Upper lobe of right lung (tissue), 1 donor: ENCODE measurements around the gene BCAP29. TPM values are rescaled to one million over a fixed set of nuclear protein-coding genes. Genes with fewer than 3 reads are reported as not detected.

Source experiments
- ATAC-seq: fragments of 200-7000 bp; cut with Tn5 transposase; one replicate; pipeline ENCODE4 v1.9.1; 2020; ENCODE audit warnings: mild to moderate bottlenecking, moderate library complexity
- DNase-seq: peaks from one replicate; pipeline ENCODE4 v3.0.0-alpha.2; 2020
- H3K27ac ChIP-seq: fragments of 200-600 bp; one replicate; pipeline ENCODE4 v1.8.0; 2022
- H3K27me3 ChIP-seq: fragments of 200-600 bp; one replicate; pipeline ENCODE4 v1.8.0; 2022; ENCODE audit warnings: mild to moderate bottlenecking
- H3K36me3 ChIP-seq: fragments of 200-600 bp; one replicate; pipeline ENCODE4 v1.8.0; 2022
- H3K4me1 ChIP-seq: fragments of 200-600 bp; one replicate; pipeline ENCODE4 v1.8.0; 2022
- H3K4me3 ChIP-seq: fragments of 200-600 bp; one replicate; pipeline ENCODE4 v1.8.0; 2022; ENCODE audit warnings: mild to moderate bottlenecking
- H3K9me3 ChIP-seq: fragments of 200-600 bp; one replicate; pipeline ENCODE4 v1.8.0; 2022
- CTCF ChIP-seq: fragments of 200-600 bp; IDR thresholded peaks from one replicate; pipeline ENCODE4 v1.8.0; 2022; ENCODE audit warnings: antibody characterized with exemption
- intact Hi-C: fragments of 100-400 bp; cut with DNase I; formaldehyde crosslinking; loops from one replicate; pipeline ENCODE4 v1.11.0; 2022
- total RNA-seq: library from RNA; stranded (reverse); fragmentation: NEBNext Ultra II Directional; extraction: Animal tissue kit (Norgen Biotek cat#: 25700); gene quantifications from one replicate; pipeline ENCODE4 v1.2.1, GENCODE V29; 2021
- donor health status: DM: no; HTN: yes; CAD: no; lungs with severe emphysema.

The BCAP29 gene
- total RNA-seq, 1 donor from 2014 or later: 78.4 TPM

- ATAC-seq (no peak), DNase-seq (no peak)
- no peak for TF ChIP-seq CTCF
- Histone ChIP-seq H3K9me3 (no peaks in the 10 kb centered on the region), H3K4me1 (no peaks in the 10 kb centered on the region), H3K36me3 (peaks cover 16% of the 10 kb centered on the region), H3K27me3 (no peaks in the 10 kb centered on the region), H3K27ac (no peak overlapping the region), H3K4me3 (no peak overlapping the region)
- intact Hi-C loops: no loop called here
These were observed 6.5 kb upstream of the BCAP29 start for GRCh38 chr7:107573537-107573936.

DNA sequence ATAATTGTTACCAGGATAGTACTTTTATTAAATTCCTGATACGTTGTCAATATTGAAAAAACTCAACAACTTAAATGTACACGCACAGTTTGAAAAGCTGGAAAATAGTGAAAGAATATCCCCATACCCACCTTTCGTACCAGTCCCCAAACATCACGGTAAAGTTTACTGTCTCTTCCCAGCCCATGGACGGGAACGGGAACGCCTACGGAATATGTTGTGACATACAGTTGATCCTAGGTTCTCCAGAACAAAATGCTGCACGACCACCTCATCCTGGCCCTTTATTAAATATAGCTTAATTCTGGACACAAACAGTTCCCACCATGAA lies 527 bp upstream of the BCAP29 start:
- Histone ChIP-seq H3K27me3 (no peaks in the 10 kb centered on the region), H3K9me3 (no peaks in the 10 kb centered on the region), H3K36me3 (peaks cover 11% of the 10 kb centered on the region), H3K27ac (peak overlapping the region; percentile 92), H3K4me3 (peak overlapping the region; percentile 86), H3K4me1 (peaks cover 18% of the 10 kb centered on the region)
- intact Hi-C loops: no loop called here
- DNase-seq: no peak
- ATAC-seq: peak; percentile 2
- no peak for TF ChIP-seq CTCF

DNA sequence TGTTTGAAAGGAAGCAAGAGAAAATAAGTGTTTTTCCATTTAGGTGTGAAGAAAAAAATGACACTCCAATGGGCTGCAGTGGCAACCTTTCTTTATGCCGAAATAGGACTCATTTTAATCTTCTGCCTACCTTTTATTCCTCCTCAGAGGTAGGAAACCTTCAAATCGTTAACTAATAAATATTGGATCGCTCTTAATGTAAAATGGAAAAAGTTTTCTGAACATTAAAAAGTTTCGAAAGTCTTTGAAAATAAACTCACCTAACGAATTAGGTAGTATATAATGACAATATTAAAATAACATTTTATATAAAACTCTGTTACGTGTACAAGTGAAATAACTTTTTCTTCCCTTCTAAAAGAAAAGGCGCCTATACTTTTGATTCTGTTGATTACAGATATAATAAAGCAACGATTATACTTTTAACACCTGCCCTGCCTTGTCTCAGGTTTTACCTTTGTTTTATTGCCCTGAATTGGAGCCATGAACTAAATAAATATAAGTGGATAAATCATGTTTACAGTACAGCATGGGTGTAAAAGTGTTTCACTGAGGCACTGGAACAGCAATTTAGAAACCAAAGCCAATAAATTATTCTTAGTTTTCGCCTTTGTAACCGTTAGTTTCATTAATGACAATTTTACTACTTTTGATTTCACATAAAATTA lies 804 bp downstream of the BCAP29 start:
- no peak for DNase-seq

GRCh38 chr7:107581387-107582013 lies 1.5 kb downstream of the BCAP29 start:
- H3K27ac ChIP-seq: no peak overlapping the region

More for the DNA sequence above, 804 bp downstream of the BCAP29 start:
- Histone ChIP-seq H3K9me3 (no peaks in the 10 kb centered on the region), H3K27me3 (no peaks in the 10 kb centered on the region), H3K4me3 (peak overlapping the region; percentile 86), H3K36me3 (peaks cover 17% of the 10 kb centered on the region), H3K4me1 (peaks cover 18% of the 10 kb centered on the region), H3K27ac (peak overlapping the region; percentile 92)
- ATAC-seq: no peak
- intact Hi-C loops: no loop called here
- no peak for TF ChIP-seq CTCF

DNA sequence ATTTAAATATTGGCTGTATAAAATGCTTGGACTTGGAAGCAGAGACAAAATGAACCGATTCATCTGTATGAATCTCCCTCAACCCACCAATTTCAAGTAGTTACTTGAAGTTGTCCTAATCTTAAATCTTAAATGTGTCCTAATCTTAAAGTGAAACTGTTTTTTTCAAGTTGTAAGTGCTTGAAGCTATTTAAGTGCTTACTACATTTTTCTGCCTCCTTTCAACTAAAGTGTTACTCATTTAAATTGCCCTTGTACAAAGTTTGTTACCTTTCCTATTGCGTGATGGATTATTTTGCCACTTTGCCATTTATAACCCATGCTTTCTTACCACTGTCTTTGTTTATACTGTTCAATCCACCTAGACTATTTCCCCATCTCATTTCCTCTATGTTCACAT lies 2.8 kb downstream of the BCAP29 start:
- TF ChIP-seq CTCF: no peak
- peaks cover 34% of the 10 kb centered on the region for H3K36me3 ChIP-seq
- no peaks in the 10 kb centered on the region for H3K9me3 ChIP-seq
- no peak overlapping the region for H3K27ac ChIP-seq
- H3K4me3 ChIP-seq: no peak overlapping the region
- intact Hi-C loops: no loop called here
- DNase-seq (no peak), ATAC-seq (no peak)
- H3K4me1 ChIP-seq: peaks cover 18% of the 10 kb centered on the region
- H3K27me3 ChIP-seq: no peaks in the 10 kb centered on the region

More at GRCh38 chr7:107581387-107582013, 1.5 kb downstream of the BCAP29 start:
- no peaks in the 10 kb centered on the region for H3K9me3 ChIP-seq
- DNase-seq (no peak), ATAC-seq (no peak)
- intact Hi-C loops: no loop called here
- no peak for TF ChIP-seq CTCF
- peaks cover 18% of the 10 kb centered on the region for H3K4me1 ChIP-seq
- peaks cover 22% of the 10 kb centered on the region for H3K36me3 ChIP-seq
- H3K27me3 ChIP-seq: no peaks in the 10 kb centered on the region
- peak overlapping the region; percentile 86 for H3K4me3 ChIP-seq
